LHCN-M2 (cell line): Measurements from ENCODE around the gene RNU7-1. TPM values are rescaled to one million over a fixed set of nuclear protein-coding genes. Genes with fewer than 3 reads are reported as not detected.

Experiments
- DNase-seq: peaks from one replicate; pipeline ENCODE4 v3.0.0-alpha.2; 2012; ENCODE audit warnings: low read depth
- total RNA-seq: library from RNA; depleted of rRNA; stranded (reverse); fragments of >200 nt; gene quantifications from 2 replicates; pipeline ENCODE4 v1.2.3, GENCODE V29; 2014

The RNU7-1 gene
- total RNA-seq, 1 experiment from 2014 or later: not detected

DNA sequence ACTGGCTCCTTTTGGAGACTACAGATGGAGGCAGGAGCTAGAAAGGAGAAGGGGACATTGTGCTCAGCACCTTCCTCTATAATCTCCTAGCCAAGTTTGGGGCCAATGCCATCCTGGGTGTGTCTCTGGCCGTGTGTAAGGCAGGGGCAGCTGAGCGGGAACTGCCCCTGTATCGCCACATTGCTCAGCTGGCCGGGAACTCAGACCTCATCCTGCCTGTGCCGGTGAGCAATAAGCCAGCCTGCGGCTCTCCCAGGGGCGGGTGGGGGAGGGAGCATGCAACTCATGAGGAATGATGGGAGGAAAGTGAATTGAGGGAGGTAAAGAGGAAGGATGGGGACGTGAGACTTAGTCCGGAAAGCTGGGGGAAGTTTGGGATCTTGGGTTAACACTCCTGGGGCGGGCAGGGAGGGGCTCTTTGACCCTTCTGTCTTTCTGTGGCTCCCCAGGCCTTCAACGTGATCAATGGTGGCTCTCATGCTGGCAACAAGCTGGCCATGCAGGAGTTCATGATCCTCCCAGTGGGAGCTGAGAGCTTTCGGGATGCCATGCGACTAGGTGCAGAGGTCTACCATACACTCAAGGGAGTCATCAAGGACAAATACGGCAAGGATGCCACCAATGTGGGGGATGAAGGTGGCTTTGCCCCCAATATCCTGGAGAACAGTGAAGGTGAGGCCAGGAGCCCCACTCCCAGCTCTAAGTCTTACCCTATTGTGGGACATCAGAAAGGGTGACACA lies 26.0 kb upstream of the RNU7-1 start:
- DNase-seq: peak; percentile 49

GRCh38 chr12:6919588-6919987 lies 24.0 kb upstream of the RNU7-1 start:
- DNase-seq: no peak

DNA sequence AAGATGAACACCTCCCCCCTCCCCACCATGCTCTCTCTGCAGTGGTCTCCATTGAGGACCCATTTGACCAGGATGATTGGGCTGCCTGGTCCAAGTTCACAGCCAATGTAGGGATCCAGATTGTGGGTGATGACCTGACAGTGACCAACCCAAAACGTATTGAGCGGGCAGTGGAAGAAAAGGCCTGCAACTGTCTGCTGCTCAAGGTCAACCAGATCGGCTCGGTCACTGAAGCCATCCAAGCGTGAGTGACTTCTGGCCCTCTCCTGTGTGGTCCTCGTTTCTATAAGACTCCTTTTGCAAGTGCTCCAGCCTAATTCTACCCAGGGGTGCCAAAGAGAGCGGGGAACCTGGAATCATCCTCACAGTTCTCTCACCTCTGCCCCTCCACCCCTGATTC lies 22.1 kb upstream of the RNU7-1 start:
- DNase-seq: no peak

- no peak for DNase-seq
Measured at GRCh38 chr12:6921996-6922946, 21.3 kb upstream of the RNU7-1 start.

GRCh38 chr12:6923003-6923732 lies 20.4 kb upstream of the RNU7-1 start:
- no peak for DNase-seq

DNA sequence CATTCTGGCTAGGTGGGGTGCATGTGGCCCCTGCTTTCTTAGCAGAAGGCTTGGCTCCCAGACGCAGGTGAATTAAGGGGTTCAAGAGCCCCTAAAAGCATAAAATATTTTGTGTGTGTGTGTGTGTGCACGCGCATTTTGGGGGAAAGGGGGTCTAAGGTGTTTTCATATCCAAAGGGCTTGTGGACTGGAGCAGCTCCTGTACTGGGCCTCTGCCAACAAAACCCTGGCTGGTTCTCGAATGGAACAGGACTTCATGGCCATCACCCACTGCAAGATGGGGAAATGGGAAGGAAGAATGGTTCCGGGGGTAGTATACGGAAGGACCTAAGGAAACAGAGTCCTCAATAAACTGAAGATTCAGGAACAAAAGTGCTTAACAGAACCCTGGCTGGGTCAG lies 19.8 kb upstream of the RNU7-1 start:
- DNase-seq: no peak

- no peak for DNase-seq
Measured at GRCh38 chr12:6925239-6925539, 18.4 kb upstream of the RNU7-1 start.

- peak; percentile 91 for DNase-seq
Measured at GRCh38 chr12:6925540-6926279, 17.9 kb upstream of the RNU7-1 start.

- peak; percentile 73 for DNase-seq
Measured at GRCh38 chr12:6927379-6928021, 16.1 kb upstream of the RNU7-1 start, which contains the start of gene ATN1. Gene ATN1 (plus strand): TSS chr12:6927959. CDS start chr12:6934002, 6,043 bp downstream.

DNA sequence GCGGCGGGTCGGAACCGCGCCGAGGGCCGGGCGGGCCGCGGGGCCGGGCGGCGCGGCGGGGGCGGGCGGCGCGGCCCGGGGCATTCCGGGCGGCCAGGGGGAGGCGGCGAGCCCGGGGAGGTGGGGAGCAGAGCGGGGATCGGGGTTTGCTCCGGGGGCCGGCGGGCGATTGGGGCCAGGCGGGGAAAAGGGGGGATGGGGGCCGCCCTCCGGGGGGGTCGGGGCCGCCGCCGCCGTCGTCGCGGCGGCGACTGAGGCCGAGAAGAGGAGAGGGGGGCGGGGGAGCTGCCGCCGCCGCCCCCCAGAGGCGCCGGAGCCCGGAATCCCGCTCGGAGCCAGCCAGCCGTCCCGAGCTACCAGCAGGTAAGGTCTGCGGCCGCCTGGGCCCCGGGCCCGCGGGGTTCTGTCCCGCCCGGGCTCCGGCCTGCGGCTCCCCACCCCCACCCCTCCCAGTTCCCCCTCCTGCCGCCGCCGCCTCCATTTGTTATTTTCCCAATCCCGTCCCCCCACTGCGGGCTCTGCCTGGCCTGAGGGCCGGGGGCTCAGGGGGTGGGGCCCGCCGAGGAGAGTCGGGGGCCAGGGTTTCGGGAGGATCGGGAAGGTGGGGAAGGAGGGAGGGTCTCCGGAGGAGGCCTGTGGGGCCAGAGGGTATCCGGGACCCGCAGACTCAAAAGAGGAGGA lies 15.5 kb upstream of the RNU7-1 start:
- DNase-seq: no peak

GRCh38 chr12:6928703-6929407 lies 14.8 kb upstream of the RNU7-1 start:
- DNase-seq: no peak

DNA sequence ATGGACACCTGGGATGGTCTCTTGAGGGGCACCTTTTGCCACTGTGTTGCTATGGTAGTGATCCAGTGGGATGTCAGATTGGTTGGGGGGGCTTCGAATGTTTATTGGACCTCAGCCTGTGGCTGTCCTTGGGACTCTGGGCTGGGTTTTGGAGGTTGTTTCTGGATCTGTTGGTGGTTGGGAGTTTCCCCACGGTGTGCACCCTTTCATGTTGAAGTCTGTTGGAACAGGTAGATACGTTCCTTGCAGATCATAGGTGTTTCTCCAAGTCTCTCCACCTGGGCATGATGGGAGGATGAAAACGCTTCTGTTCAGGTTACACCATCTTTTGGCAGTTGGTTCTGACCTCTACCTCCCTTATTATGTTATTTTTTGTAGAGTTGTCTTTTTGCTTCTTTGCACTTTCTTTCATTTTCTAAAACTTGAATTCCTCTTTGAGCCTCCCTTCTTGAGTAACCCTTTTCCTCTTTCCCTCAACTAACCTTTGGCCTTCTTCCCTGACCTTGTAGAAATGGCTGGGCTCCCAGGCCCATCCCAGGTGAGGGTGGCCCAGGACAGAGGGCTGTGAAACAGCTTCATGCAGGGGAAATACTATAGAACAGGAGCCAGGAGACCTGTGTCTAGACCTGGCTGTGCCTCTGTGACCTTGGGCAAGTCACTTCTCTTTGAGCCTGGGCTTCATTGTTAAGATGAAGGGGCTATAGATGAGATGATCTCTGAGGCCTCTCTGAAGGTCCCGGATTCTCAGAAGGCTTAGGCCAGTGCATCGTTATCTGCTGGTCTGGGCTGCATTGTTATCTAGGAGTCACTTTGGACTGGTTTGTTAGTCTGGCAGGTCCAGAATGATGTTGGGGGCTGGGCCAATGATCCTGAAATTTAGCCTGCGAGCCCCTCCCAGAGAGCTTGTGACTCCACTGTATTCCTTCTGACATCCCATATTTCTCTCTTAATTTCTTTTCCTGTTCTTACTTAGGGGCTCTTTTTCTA lies 13.9 kb upstream of the RNU7-1 start:
- DNase-seq: no peak

DNA sequence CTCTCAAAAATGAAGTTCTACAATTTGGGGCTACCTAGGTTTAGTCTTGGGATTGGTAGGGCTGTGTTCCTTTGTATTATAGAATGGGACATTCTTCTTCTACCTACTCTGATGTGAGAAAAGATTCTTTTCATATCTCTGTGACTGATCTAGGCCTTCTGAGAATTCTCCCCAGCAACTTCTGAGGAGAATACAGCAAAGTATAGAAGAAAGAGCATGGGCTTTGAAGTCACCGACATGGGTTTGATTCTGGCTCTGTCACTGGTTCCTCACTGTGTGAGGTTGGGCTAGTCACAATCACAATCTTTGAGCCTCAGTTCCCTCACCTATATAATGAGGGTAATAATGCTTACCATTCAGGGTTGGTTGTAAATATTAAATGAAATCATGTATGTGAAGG lies 10.8 kb upstream of the RNU7-1 start:
- DNase-seq: no peak

DNA sequence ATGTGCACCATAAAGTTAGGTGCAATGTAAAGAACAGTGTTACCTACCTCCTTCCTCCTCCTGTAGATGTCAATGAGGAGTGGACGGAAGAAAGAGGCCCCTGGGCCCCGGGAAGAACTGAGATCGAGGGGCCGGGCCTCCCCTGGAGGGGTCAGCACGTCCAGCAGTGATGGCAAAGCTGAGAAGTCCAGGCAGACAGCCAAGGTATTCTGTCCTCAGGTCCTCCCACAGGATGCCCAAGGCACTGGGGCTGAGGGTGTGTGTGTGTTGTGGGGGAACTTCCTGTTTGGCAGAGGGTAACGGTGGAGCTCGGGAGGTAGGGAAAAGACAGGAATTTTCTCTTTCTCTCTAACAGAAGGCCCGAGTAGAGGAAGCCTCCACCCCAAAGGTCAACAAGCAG lies 9.5 kb upstream of the RNU7-1 start:
- DNase-seq: no peak

GRCh38 chr12:6935371-6936193 lies 8.0 kb upstream of the RNU7-1 start:
- DNase-seq: no peak

- DNase-seq: no peak
Measured at GRCh38 chr12:6936194-6936635, 7.4 kb upstream of the RNU7-1 start.
